ENCODE data around the gene AK8. TPM values are rescaled to one million over a fixed set of nuclear protein-coding genes. Genes with fewer than 3 reads are reported as not detected.

The AK8 gene
- total RNA-seq, 1 donor from 2014 or later: 0.31 TPM

DNA sequence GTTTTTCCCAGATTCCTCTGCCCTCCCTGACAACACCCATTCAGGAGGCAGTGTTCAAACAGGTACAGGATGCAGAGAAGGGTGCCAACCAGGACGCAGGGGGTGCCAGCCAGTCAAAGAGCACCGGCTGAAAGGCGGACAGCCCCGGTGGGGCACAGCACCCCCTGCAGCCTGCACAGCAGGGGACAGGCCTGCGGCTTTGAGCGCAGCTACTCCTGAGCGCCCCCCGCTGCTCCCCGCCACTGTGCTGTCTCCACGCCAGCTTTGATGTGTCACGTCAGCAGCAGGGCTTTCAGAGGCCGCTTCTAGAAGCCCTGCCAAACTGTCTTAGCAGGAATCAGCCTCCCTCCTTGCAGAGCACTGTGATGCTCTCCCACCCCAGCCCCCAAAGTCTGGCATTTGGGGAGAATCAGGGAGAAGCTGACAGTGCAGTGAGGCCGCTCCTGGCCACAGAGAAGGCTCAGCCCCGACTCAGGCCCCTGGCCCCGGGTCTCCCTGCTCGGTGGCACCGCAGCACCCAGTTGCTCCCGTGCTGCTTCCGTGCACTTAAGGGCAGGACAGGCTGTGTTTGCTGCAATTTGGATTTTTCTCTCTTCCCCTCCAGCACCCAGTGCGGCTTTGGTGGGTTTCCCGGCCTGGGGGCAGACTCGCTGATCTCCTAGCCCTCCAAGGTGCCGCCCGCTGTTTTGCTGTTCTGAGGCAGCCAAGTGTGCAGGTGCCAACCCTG lies 20.3 kb downstream of the AK8 start:
- no peak for DNase-seq

DNA sequence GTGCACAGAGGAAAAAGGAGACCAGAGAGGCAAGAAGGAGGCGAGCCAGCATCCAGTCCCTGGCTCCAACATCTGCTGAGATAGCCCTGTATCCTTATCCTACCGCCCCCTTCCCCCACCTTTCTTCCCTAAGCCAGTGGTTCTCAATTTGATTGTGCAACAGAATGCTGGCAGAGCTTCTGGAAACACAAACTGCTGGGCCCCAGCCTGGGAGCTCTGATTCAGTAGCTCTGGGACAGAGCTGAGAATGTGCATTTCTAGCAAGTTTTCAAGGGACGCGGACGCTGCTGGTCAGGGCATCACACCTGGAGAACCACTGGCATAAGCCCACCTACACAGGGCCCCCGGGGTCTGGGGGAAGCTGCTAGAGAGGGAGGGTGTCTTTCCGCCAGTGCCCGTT lies 21.1 kb downstream of the AK8 start:
- peak; percentile 50 for DNase-seq

DNA sequence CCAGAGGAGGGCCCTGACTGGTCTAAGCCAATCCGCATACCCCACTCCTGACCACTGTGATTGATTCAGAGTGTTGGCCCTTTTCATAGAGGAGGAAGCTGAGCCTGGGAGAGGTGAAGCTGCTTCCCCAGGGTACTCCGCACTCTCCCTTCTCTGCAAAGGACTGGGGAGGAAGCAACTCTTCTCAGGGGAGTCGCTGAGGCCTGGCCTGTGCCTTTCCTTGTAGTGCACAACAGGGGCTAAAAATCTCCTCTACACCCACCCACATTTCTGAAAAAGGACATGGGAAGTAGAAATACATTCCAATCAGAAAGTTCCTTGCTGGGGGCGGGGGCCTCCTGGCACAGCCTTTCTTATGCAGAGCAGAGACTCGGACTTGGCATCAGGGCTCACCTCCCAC lies 22.2 kb downstream of the AK8 start:
- DNase-seq: no peak

- DNase-seq: no peak
Measured at GRCh38 chr9:132854832-132855231, 23.3 kb downstream of the AK8 start.

- no peak for DNase-seq
Measured at GRCh38 chr9:132853482-132853881, 24.6 kb downstream of the AK8 start.

GRCh38 chr9:132849185-132849706 lies 28.8 kb downstream of the AK8 start:
- DNase-seq: peak; percentile 21

GRCh38 chr9:132846918-132847515 lies 31.1 kb downstream of the AK8 start:
- no peak for DNase-seq

GRCh38 chr9:132846109-132846917 lies 31.8 kb downstream of the AK8 start:
- no peak for DNase-seq

DNA sequence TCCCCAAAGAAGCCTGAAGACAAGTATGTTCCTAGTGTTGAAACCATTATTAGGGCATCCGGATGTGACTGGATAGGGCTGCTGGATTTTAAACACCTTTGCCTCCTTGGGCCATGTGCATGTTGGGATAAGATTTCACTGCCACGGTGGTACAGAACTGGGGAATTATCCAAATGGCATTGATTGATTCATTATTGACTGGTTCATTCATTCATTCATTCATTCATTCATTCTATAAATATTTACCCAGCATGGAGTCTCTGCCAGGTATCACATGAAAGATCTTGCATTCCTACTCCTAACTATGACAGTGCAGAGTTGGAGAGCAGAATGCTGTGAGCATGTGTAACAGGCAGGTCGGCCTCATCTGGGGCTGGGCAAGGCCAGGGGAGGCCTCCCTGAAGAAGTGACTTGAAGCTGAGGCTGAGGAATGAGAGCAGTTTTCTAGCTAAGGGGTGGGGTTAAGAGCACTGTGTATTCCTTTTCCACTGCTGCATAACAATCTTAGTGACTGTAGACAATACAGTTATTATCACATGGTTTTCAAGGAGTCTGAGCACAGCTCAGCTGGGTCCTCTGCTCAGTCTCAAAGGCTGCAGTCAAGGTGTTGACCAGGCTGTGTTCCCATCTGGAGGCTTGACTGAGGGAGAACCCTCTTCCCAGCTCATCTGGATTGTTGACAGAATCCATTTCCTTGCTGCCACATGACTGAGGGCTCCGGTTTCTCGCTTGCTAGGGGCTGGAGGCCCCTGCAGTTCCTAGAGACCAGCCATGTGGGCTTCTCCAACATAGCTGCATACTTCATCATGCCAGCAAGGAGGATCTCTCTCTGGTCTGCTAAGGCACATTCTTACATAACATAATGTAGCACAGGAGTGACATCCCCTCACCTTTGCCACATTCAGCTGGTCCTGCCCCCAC lies 35.7 kb downstream of the AK8 start:
- no peak for DNase-seq

GRCh38 chr9:132840980-132841379 lies 37.1 kb downstream of the AK8 start:
- DNase-seq: no peak

GRCh38 chr9:132838291-132838690 lies 39.8 kb downstream of the AK8 start:
- DNase-seq: no peak

GRCh38 chr9:132837501-132838286 lies 40.4 kb downstream of the AK8 start:
- no peak for DNase-seq

GRCh38 chr9:132834343-132834742 lies 43.7 kb downstream of the AK8 start:
- no peak for DNase-seq

GRCh38 chr9:132833550-132834121 lies 44.4 kb downstream of the AK8 start:
- DNase-seq: peak; percentile 48

DNA sequence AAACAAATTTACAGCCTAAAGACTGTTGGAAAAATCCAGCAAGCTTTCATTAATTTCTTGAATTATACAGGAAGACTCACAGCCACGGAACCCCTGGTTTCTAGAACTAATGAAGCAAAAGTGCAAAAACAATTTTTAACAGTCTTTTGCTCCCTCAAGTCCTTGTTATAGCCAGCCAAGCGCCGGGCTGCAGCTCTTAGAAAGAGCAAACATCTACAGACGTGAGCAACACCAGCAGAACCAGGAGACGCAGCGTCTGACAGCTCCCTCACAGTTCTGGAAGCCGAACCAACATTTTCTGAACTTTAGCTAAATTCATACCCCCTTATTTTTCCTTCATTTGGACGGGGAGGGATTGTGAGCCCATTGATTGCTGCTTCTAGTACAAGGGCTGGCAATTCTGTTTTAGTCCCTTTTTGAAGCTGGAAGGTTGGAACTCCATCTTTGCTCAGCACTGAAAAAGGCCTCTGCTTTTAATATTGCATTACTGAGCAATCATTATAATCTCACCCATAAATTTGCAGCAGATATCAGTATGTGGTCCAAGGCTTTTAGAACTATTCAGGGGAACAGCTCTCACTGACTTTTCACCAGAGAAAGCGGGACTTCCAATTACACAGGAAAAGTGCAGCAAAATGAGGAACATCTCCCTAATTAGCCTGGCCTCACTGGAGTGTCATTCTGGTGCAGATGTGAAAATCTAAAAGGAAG lies 45.8 kb downstream of the AK8 start:
- no peak for DNase-seq

DNA sequence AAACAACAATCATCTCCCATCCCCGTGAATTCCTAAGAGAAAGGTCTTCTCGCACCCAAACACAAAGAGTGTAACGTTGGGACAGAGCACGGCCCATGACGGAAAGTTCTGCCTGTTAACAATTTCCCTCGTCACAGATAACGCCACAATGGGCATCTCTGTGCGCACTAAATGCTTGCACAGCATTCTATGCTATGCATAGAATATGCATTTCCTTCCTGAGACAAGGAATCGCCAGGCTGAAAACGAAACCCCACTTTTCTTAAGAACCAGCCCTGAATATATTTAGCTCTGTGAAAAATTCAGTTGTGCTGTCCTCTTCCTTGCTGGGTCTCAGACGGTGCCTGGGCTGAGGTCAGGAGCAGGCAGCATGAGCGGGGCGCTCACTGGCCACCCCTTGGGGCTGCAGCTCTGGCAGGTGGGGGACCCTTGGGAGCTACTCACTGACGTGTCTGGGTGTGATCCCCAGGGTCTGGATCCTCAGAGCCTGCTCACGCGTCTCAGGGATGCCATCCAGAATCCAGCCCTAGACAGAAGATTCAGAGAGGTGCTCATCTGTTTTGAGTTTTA lies 49.8 kb downstream of the AK8 start:
- DNase-seq: no peak

GRCh38 chr9:132827366-132827765 lies 50.7 kb downstream of the AK8 start:
- DNase-seq: no peak

- no peak for DNase-seq
Measured at GRCh38 chr9:132826621-132827365, 51.3 kb downstream of the AK8 start.

- no peak for DNase-seq
Measured at GRCh38 chr9:132826131-132826530, 52.0 kb downstream of the AK8 start.

All from tongue (tissue), 2 donors.